SK-N-SH treated with all-trans-retinoic acid at 6 μM for 48 hours (cell line): ENCODE measurements around the gene MNT.

ENCODE experiments used
- ARNTL ChIP-seq: fragments of 450-650 bp; formaldehyde crosslinking; IDR thresholded peaks from 2 replicates; pipeline ENCODE4 v1.5.0; 2020; ENCODE audit warnings: low read depth, mild to moderate bottlenecking, moderate library complexity, borderline replicate concordance
- BACH2 ChIP-seq: fragments of 250-450 bp; sonication (Bioruptor Pico); IDR thresholded peaks from 2 replicates; pipeline ENCODE4 v1.9.0; 2021; ENCODE audit warnings: mild to moderate bottlenecking, borderline replicate concordance
- CSDC2 ChIP-seq: fragments of 250-450 bp; sonication (Bioruptor Pico); IDR thresholded peaks from 2 replicates; pipeline ENCODE4 v1.5.0; 2020; ENCODE audit warnings: mild to moderate bottlenecking, moderate library complexity
- ESRRG ChIP-seq: fragments of 250-450 bp; sonication (Bioruptor Pico); IDR thresholded peaks from 2 replicates; pipeline ENCODE4 v1.6.1; 2021; ENCODE audit warnings: mild to moderate bottlenecking
- ZFP30 ChIP-seq: fragments of 450-650 bp; formaldehyde crosslinking; IDR thresholded peaks from 2 replicates; pipeline ENCODE4 v1.5.0; 2022; ENCODE audit warnings: mild to moderate bottlenecking, moderate library complexity
- TF ChIP-seq, protein P1 (sequence below): fragments of 250-450 bp; sonication (Bioruptor Pico); IDR thresholded peaks from 2 replicates; pipeline ENCODE4 v1.8.0; 2020; ENCODE audit warnings: mild to moderate bottlenecking, moderate library complexity, borderline replicate concordance
- TF ChIP-seq, protein P2 (sequence below): fragments of 250-450 bp; sonication (Bioruptor Pico); IDR thresholded peaks from 2 replicates; pipeline ENCODE4 v1.5.1; 2020; ENCODE audit warnings: low read depth, mild to moderate bottlenecking, moderate library complexity

DNA sequence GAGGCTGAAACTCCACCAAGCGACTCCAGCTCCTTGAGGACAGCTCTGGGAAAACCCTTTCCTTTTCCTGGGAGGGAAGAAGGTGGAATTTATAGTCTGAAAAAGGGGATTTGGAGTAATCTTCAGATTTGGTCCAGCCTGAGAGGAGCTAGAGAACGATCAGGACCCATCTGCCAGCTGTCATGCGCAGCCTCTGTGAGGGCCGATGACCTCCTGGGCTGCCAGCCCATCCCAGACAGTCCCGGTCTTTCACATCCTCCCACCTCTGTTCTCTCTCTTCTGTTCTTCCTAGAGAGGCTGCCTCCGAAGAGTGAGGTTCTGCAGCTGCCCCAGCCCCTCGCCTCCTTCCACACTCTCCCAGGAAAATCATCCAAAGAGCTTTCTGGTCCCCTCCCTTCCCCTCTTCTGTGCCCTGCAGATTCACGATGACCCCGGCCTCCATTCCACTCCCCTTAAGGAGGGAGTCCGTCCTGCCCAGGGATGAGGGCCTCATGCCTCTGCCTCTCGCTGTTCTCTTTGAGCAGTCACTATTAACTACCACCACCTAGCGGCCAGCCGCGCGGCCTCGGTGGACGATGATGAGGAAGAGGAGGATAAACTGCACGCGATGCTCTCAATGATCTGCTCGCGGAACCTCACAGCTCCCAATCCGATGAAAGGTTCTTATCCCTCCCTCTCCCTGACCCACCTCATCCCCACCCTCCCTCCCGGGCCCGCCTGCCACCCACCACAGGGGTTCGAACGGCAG lies 33.9 kb downstream of the MNT start:
- TF ChIP-seq, protein P1, sequence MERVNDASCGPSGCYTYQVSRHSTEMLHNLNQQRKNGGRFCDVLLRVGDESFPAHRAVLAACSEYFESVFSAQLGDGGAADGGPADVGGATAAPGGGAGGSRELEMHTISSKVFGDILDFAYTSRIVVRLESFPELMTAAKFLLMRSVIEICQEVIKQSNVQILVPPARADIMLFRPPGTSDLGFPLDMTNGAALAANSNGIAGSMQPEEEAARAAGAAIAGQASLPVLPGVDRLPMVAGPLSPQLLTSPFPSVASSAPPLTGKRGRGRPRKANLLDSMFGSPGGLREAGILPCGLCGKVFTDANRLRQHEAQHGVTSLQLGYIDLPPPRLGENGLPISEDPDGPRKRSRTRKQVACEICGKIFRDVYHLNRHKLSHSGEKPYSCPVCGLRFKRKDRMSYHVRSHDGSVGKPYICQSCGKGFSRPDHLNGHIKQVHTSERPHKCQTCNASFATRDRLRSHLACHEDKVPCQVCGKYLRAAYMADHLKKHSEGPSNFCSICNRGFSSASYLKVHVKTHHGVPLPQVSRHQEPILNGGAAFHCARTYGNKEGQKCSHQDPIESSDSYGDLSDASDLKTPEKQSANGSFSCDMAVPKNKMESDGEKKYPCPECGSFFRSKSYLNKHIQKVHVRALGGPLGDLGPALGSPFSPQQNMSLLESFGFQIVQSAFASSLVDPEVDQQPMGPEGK (CRISPR knock-in tag) = no peak
- TF ChIP-seq, protein P2, sequence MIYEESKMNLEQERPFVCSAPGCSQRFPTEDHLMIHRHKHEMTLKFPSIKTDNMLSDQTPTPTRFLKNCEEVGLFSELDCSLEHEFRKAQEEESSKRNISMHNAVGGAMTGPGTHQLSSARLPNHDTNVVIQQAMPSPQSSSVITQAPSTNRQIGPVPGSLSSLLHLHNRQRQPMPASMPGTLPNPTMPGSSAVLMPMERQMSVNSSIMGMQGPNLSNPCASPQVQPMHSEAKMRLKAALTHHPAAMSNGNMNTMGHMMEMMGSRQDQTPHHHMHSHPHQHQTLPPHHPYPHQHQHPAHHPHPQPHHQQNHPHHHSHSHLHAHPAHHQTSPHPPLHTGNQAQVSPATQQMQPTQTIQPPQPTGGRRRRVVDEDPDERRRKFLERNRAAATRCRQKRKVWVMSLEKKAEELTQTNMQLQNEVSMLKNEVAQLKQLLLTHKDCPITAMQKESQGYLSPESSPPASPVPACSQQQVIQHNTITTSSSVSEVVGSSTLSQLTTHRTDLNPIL (CRISPR knock-in tag) = no peak
- TF ChIP-seq CSDC2 (CRISPR knock-in tag) = no peak
- TF ChIP-seq ARNTL (CRISPR knock-in tag) = no peak
- TF ChIP-seq ESRRG (CRISPR knock-in tag) = no peak
- no peak for TF ChIP-seq BACH2
- TF ChIP-seq ZFP30 (CRISPR knock-in tag) = no peak
